NCI-H1105 (cell line): ENCODE results near the gene RBBP9.
A peak's percentile ranks its signal among the peaks of the same experiment; 100 is the strongest.
"Not testable (repeated sequence)": the region's sequence is repeated elsewhere in the genome, so short reads cannot be mapped to it uniquely, and the experiment has no call there.

Experiments used
- DNase-seq: peaks from one replicate; lab custom pipeline; 2025; lab: John Stamatoyannopoulos, UW

The RBBP9 gene

GRCh38 chr20:18496740-18497592 lies at the start of gene RBBP9:
Gene RBBP9 (minus strand): TSS chr20:18497225. CDS start chr20:18497167, 58 bp downstream.
- DNase-seq: peak; percentile 86

- no peak for DNase-seq
These were observed 48.5 kb upstream of the RBBP9 start for GRCh38 chr20:18545566-18545965.

- DNase-seq: peak; percentile 88
These were observed 46.9 kb upstream of the RBBP9 start for GRCh38 chr20:18543932-18544331.

DNA sequence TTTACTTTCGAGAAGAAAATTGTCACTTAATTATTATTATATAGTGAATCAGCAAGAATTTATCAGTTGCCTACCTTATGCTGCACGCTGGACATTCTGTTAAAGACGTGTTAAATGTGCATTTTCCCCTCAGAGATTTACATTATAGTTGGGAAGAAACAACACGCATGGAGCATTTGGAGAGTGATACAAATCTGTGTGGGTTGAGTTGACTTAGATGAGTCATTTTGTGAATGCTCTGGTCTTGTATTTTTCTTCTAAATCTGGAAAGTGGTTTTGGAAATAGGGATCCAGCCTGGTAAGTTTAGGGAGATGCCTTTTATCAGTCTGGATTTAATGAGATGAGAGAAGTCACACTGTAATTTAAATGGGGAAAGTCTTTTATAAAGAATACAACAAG lies 46.2 kb upstream of the RBBP9 start:
- DNase-seq: no peak

DNA sequence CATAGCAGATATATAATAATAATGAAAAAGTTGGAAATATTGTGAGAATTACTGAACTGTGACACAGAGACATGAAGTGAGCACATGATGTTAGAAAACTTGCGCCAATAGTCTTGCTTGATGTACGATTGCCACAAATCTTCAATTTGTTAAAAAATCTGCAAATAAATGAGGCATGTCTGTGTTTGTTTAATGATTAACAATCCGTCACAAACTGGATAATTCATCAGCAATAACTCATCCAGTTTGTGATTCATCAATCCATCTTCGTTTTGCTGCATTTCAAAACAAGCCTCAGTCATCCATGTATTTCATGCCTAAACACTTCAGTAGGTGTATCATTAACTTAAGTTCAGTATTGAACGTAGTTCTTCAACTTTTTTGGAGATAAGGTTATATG lies 44.7 kb upstream of the RBBP9 start:
- no peak for DNase-seq

DNA sequence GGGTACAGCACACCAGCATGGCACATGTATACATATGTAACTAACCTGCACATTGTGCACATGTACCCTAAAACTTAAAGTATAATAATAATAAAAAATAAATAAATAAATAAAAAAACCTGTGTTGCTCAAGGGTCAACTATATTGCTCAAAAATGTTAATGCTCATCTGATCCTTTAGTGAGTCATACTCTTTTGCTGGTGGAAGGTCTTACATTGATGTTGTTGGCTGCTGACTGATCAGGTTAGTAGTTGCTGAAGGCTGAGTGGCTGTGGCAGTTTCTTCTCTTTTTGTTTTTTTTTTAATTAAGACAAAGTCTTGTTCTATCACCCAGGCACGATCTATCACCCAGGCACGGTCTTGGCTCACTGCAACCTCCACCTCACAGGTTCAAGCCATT lies 40.6 kb upstream of the RBBP9 start:
- DNase-seq: no peak

GRCh38 chr20:18533978-18534644 lies 37.1 kb upstream of the RBBP9 start:
- no peak for DNase-seq

GRCh38 chr20:18533491-18533890 lies 36.5 kb upstream of the RBBP9 start:
- no peak for DNase-seq

GRCh38 chr20:18532626-18533025 lies 35.6 kb upstream of the RBBP9 start:
- no peak for DNase-seq

DNA sequence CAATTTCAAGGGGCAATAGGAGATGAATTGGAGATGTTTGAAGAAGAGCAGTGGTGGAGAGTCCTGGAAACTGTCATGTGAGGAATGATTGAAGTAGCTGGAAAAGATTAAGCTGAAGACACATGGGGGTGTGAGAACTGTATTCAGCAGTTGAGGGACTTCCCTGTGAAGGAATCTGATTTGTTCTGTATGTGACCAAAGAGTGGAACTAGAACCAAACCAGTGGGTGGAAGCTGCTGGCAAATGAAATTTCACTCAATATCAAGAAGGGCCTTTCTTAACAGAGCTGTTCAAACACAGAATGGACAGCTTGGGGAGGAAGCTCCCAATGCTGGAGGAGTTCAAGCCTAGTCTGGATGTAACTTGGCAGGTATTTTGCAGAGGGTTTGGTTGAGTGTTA lies 32.0 kb upstream of the RBBP9 start:
- DNase-seq: no peak

DNA sequence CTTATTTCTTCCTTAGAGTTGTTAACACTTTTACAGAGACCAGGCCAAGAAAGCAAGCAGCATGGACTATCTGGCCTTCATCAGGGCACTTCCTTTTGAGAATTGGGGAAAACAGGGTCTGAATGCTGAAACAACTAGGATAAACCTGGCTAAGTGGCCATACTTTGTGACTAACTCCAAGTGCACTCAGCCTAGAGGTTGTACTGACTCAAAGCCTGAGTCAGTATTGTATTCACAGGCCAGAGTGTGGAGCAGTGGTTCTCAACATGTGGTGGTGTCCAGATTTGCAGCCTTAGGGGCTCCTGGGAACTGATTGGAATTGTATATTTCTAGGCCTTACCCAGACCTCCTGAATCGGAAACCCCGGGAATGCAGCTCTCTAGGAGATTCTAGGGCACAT lies 30.8 kb upstream of the RBBP9 start:
- DNase-seq: no peak

DNA sequence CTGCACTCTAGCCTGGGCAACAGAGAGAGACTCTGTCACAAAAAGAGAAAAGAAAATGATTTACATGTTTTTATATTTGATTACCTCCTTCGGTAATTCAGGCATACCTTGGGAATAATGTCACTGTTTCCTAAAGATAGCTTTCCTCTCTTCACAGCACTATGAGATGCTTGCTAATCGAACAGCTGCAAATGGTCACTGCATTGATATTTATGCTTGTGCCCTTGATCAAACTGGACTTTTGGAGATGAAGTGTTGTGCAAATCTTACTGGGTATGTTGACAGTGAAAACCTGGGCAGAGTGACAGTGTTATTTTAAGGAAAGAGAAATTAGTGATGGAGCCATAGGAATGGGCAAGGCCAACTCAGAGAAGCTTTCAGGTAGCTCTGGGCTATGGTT lies 30.3 kb upstream of the RBBP9 start:
- no peak for DNase-seq

GRCh38 chr20:18526761-18527160 lies 29.7 kb upstream of the RBBP9 start:
- DNase-seq: not testable (repeated sequence)

DNA sequence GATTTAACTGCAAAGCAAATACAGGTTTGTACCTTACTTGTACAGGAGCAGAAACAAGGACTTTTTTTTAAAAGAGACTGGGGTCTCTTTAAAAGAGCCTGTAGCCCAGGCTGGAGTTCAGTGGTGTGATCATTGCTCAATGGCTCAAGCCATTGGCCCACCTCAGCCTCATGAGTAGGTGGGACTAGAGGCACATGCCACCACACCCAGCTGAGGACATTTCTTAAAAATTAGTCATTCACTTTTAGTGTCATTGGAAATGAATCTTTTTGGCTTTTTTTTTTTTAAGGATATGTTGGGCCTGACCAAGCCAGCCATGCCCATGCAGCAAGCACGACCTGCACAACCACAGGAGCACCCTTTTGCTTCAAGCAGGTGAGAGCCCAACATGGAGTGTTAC lies 27.6 kb upstream of the RBBP9 start:
- no peak for DNase-seq

DNA sequence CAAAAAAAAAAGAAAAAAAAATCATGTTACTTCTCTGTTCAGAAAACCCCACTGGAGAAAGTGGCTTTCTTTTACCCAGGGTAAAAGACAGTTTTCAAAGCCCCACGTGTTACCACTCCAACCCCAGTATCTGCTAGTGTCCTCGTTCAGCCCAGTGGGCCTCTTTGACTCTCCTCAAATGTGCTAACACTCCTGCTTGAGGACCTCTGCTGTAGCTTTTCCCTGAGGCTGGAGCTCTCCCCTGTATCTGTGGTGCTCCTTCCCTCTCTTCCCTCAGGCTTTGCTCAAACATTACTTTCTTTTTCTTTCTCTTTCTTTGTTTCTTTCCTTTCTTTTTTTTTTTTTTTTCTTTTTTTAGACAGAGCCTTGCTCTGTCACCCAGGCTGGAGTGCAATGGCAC lies 26.0 kb upstream of the RBBP9 start:
- DNase-seq: no peak

DNA sequence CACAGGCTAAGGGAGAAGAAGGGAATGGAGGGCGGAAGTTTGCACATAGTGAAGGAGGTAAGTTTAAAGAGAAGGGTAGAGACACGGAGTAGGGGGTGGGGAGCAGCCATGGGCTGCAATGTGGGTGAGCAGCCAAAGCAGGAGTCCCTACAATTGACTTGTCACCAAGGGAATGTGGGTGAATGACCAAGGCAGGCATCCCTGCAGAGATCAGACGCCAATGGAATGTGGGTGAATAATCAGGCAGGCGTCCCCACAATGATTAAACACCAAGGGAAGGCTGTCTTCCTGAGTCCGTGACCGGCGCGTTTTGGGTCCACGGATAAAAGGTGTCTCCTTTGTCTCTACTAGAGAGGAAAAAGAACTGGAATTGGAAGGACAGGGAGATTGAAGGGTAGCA lies 25.0 kb upstream of the RBBP9 start:
- DNase-seq: not testable (repeated sequence)

DNA sequence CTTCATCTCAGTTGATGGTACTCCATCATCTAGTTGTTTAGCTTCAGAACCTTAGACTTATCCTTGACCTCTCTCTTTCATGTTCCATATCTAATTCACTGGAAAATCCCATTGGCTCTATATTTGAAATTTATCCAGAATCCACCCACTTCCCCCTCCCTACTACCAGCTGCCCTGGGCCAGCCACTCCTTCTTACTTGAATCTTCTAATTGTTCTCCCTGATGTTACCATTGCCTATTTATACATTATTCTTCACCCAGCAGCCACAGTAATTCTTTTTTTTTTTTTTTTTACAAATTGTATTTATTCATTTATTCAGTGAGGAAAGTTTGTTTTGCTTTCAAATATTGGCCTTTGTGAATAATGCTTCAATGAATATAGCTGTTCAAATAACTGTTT lies 18.9 kb upstream of the RBBP9 start:
- DNase-seq: no peak

DNA sequence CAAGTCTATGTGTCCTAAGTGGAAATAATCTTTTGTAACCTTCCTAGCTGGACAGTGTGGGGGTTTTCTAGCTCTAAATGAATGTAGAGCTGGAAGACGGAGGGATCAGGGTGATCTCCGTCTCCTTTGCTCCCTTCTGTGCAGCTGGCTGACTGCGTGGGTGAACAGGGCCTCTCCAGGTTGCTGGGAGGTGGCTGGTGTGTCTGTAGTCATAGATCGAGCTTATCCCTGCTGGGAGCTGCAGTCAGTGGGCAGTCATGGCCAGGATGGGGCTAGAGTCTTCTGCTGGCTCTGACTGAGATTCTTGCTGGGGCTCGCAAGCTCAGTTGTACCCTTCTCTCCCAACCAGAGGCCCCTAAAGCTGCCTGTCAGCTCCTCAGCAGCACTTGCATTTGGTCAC lies 17.1 kb upstream of the RBBP9 start:
- DNase-seq: no peak

GRCh38 chr20:18513208-18513607 lies 16.2 kb upstream of the RBBP9 start:
- no peak for DNase-seq

- DNase-seq: no peak
These were observed 14.5 kb upstream of the RBBP9 start for GRCh38 chr20:18511571-18511970.

DNA sequence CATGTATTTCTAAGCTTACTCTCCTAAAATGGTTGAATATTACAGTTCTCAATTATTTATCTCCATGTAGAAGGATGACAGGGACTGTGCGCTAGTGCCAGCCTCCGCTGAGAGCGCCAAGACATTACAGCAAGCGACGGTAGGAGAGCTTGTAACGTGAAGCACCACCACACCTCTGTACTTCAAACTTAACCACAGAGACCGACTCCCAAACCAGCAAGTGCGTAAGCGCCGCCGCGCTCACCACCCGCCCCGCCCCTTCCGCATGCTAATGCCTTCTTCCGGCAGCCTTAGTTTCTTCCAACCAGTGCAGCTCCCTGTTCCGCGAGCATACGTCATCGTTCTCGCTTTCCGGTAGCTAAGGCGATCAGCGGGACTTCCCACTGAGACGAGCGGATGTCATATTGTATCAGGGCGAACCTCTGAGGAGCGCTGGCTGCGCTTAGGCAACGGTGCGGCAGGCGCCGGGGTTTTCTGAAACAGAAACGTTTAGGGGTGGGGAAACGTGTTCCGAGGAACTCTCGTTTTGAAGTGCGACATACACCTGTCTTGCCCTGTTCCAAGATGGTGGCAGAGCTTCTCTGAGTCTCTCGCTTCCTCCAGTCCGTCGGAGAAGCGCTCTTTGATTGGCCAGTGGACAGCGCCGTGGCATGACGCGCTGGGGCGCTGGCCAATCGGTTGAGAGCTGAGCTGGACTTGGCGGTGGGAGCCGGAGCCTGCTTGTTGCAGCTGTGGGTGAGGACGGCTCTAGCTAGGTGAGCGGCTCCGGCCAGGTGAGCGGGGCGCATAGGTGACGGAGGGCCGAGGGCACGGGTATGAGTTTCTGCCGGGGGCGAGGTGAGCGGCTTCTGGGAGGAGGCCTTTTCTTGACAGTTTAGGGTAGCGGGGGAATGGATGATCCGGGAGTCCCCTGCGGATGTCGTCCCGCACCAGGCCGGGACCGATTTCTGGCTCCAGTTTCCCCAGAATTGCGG lies 10.5 kb upstream of the RBBP9 start, which contains the start of gene SEC23B:
Gene SEC23B, plus strand, starts transcription at position 723 of the 974 bp plus-strand sequence. CDS start 2,896 bp downstream, outside the sequence.
- peak; percentile 97 for DNase-seq

GRCh38 chr20:18506744-18507143 lies 9.7 kb upstream of the RBBP9 start:
- DNase-seq: no peak
